Suprapubic skin (tissue), 3 donors: ENCODE measurements around the gene NCBP2.

ENCODE experiments used
- EP300 ChIP-seq: sonication (generic); formaldehyde crosslinking; IDR thresholded peaks from one replicate; pipeline ENCODE4 v1.6.1; 2017; ENCODE audit warnings: antibody characterized with exemption
- TF ChIP-seq, protein P1 (sequence below), 2 donors: fragments of 200-600 bp in 1 of 2; fragments of 450-650 bp in 1 of 2; sonication (generic) in 1 of 2; IDR thresholded peaks; one replicate each; pipeline ENCODE4 v1.5.1; 2016 to 2019; ENCODE audit warnings: antibody characterized with exemption in 2 of 2, mild to moderate bottlenecking in 1 of 2, moderate library complexity in 1 of 2

DNA sequence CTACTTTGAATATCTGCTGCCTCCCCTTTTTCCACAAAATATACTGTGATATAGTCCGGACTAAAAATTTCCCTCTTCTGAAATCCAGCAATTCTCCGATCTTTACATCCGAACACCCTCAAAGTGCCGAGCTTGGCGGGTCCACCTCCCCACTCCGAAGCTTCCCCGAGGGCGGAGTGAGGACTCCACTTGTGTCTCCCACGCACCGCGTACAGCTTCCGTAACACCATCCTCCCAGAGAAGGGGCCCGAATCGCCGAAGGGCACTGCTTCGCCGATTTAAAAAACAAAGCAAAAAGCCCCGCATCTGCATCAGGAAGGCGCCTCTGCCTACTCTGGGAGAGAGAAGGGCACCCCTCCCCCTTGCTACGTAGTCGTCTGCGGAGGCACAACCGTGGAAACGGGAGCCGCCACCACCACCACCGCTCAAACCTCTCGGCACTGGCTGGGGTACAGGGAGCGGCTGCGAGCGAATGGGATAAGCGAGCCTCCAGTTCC, 551 bp downstream of the NCBP2 start:
- TF ChIP-seq, protein P1, sequence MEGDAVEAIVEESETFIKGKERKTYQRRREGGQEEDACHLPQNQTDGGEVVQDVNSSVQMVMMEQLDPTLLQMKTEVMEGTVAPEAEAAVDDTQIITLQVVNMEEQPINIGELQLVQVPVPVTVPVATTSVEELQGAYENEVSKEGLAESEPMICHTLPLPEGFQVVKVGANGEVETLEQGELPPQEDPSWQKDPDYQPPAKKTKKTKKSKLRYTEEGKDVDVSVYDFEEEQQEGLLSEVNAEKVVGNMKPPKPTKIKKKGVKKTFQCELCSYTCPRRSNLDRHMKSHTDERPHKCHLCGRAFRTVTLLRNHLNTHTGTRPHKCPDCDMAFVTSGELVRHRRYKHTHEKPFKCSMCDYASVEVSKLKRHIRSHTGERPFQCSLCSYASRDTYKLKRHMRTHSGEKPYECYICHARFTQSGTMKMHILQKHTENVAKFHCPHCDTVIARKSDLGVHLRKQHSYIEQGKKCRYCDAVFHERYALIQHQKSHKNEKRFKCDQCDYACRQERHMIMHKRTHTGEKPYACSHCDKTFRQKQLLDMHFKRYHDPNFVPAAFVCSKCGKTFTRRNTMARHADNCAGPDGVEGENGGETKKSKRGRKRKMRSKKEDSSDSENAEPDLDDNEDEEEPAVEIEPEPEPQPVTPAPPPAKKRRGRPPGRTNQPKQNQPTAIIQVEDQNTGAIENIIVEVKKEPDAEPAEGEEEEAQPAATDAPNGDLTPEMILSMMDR (IDR thresholded peaks at IDR 0.05), result no peak
- TF ChIP-seq EP300, result no peak
